Heart right ventricle (tissue), 16 donors: Measurements from ENCODE around the gene CDH8. TPM values are rescaled to one million over a fixed set of nuclear protein-coding genes. Genes with fewer than 3 reads are reported as not detected.

Source experiments
- ATAC-seq, 8 donors: fragments of 200-7000 bp; cut with Tn5 transposase; one replicate each; pipeline ENCODE4 v1.9.1; 2020; ENCODE audit warnings: mild to moderate bottlenecking in 8 of 8, moderate library complexity in 8 of 8, moderate number of reproducible peaks in 1 of 8
- DNase-seq, 2 donors: peaks; one replicate each; pipeline ENCODE4 v3.0.0-alpha.2; 2020
- H3K27ac ChIP-seq, 10 donors: fragments of 200-600 bp; sonication (generic) in 2 of 10; one replicate each; pipeline versions ENCODE4 v1.5.0 to v1.8.0; 2020 to 2022; ENCODE audit warnings: mild to moderate bottlenecking in 3 of 10
- H3K27me3 ChIP-seq, 7 donors: fragments of 200-600 bp; one replicate each; pipeline ENCODE4 v1.8.0; 2021 to 2022; ENCODE audit warnings: mild to moderate bottlenecking in 2 of 7
- H3K36me3 ChIP-seq, 9 donors: fragments of 200-600 bp; sonication (generic) in 1 of 9; one replicate each; pipeline versions ENCODE4 v1.5.0 to v1.8.0; 2020 to 2022; ENCODE audit warnings: mild to moderate bottlenecking in 2 of 9
- H3K4me1 ChIP-seq, 9 donors: fragments of 200-600 bp; sonication (generic) in 1 of 9; one replicate each; pipeline versions ENCODE4 v1.5.0 to v1.8.0; 2020 to 2022; ENCODE audit warnings: mild to moderate bottlenecking in 4 of 9
- H3K4me3 ChIP-seq, 10 donors: fragments of 200-600 bp; sonication (generic) in 2 of 10; one replicate each; pipeline versions ENCODE4 v1.5.0 to v1.8.0; 2020 to 2022; ENCODE audit warnings: mild to moderate bottlenecking in 7 of 10, moderate library complexity in 2 of 10
- H3K9me3 ChIP-seq, 11 donors: fragments of 200-600 bp in 10 of 11; sonication (generic) in 2 of 11; one replicate each; pipeline versions ENCODE4 v1.5.0 to v1.8.0; 2013 to 2022; ENCODE audit warnings: mild to moderate bottlenecking in 2 of 11, control low read depth in 1 of 11, moderate library complexity in 1 of 11
- CTCF ChIP-seq, 9 donors: fragments of 200-600 bp; sonication (generic) in 2 of 9; IDR thresholded peaks; one replicate each; pipeline versions ENCODE4 v1.5.0 to v1.8.0; 2021 to 2022; ENCODE audit warnings: antibody characterized with exemption in 9 of 9, mild to moderate bottlenecking in 5 of 9, moderate library complexity in 1 of 9
- WGBS, 2 donors: extraction: QIAGEN DNeasy Blood & Tissue Kit; methylation state at CpG; one replicate each; pipeline ENCODE4 v1.1.7; 2013; ENCODE audit warnings: inconsistent platforms in 1 of 2; 5-methylcytosine and 5-hydroxymethylcytosine counted together
- intact Hi-C, 10 donors: fragments of 100-400 bp; cut with DNase I; formaldehyde crosslinking; loops; one replicate each; pipeline versions ENCODE4 v1.11.1 to v1.14.2; 2022
- polyA plus RNA-seq, 2 donors: library from polyadenylated mRNA; stranded (reverse); fragments of 200-250 nt; gene quantifications; one replicate each; pipeline ENCODE4 v1.2.3, GENCODE V29; 2013
- total RNA-seq, 10 donors: library from RNA; stranded (reverse); fragmentation: NEBNext Ultra II Directional in 3 of 10; extraction: Animal tissue kit (Norgen Biotek cat#: 25700) in 3 of 10; gene quantifications; one replicate each; pipeline versions ENCODE4 v1.2.1 to v1.2.4, GENCODE V29; 2021 to 2023
- donor health status: Arrhythmogenic right ventricular cardiomyopathy.
- donor health status: ischemic (EF 13 %, LVEDD 7.1; RV severe dilation, severe dysfunction).
- donor health status: healthy with polysubstance abuse.
- donor health status: DM: no; HTN: yes; CAD: no.
- donor health status: DM: no; HTN: no; CAD: no.
- donor health status: ischemic (EF 25% LVEDD 6.9; RV normal size, moderate dysfunction).
- donor health status: ischemic (EF 25% LVEDD 5.7; RV mildly dilated, moderate dysfunction).
- donor health status: healthy.
- donor health status: DM: yes; HTN: yes; CAD: no.
- donor health status: Ischemic cardiomyopathy.
- donor health status: ischemic (EF 35%, LVEDD 5.7; RV mildly dilated, moderate dysfunction).
- donor health status: nonischemic (EF 11% LVEDD 7.7; RV severe dilation, severe dysfunction).
- donor health status: DM: yes; HTN: yes; CAD: no.
- donor health status: PGD.
- donor health status: ischemic (EF 29% LVEDD 5.4; RV normal size, mild dysfunction).
- donor health status: nonischemic (EF 23%, LVEDD 6.1; RV moderate dilation, normal function).

Gene CDH8
- total and polyA plus RNA-seq, 12 donors: 0.19 to 2.0 (median 0.53) TPM; not detected in 5

- no peak for ATAC-seq
- H3K36me3 ChIP-seq: no peaks in the 10 kb centered on the region
- WGBS, 2 donors: 55 to 57% methylated on average over 3 of the region's 3 CpGs
- no peaks in the 10 kb centered on the region for H3K4me1 ChIP-seq
- TF ChIP-seq CTCF (IDR thresholded peaks at IDR 0.05): no peak
- H3K27me3 ChIP-seq: no peaks in the 10 kb centered on the region
- intact Hi-C loops: loop anchor here in 1 of 10 donors (10.0 kb wide), 1 partner anchor 61 kb away; no protein-coding TSS in a partner anchor
- no peak overlapping the region for H3K4me3 ChIP-seq
- H3K9me3 ChIP-seq: peaks cover 0 to 4% (median 0%) of the 10 kb centered on the region in 11 donors
- no peak for DNase-seq
- H3K27ac ChIP-seq: no peak overlapping the region
Measured at GRCh38 chr16:61944004-61944403, 92.2 kb downstream of the CDH8 start.

- Histone ChIP-seq H3K4me3 (no peak overlapping the region), H3K27ac (no peak overlapping the region), H3K9me3 (no peaks in the 10 kb centered on the region), H3K4me1 (no peaks in the 10 kb centered on the region), H3K36me3 (no peaks in the 10 kb centered on the region), H3K27me3 (no peaks in the 10 kb centered on the region)
- intact Hi-C loops: loop anchor here in 1 of 10 donors (10.0 kb wide), 1 partner anchor 64 kb away; no protein-coding TSS in a partner anchor
- ATAC-seq (no peak), DNase-seq (no peak)
- TF ChIP-seq CTCF (IDR thresholded peaks at IDR 0.05): no peak
- 91 to 96% methylated on average over 10 of the region's 10 CpGs for WGBS, 2 donors
Measured at GRCh38 chr16:61940611-61941010, 95.6 kb downstream of the CDH8 start.

GRCh38 chr16:61937646-61938045, 98.6 kb downstream of the CDH8 start:
- TF ChIP-seq CTCF (IDR thresholded peaks at IDR 0.05): no peak
- DNase-seq: no peak
- Histone ChIP-seq H3K9me3 (no peaks in the 10 kb centered on the region), H3K4me1 (no peaks in the 10 kb centered on the region), H3K27ac (no peak overlapping the region), H3K27me3 (no peaks in the 10 kb centered on the region), H3K4me3 (no peak overlapping the region), H3K36me3 (no peaks in the 10 kb centered on the region)
- ATAC-seq: no peak
- intact Hi-C loops: no loop called here

GRCh38 chr16:61936522-61936921, 99.7 kb downstream of the CDH8 start:
- Histone ChIP-seq H3K4me1 (no peaks in the 10 kb centered on the region), H3K27ac (no peak overlapping the region), H3K36me3 (no peaks in the 10 kb centered on the region), H3K4me3 (no peak overlapping the region), H3K27me3 (no peaks in the 10 kb centered on the region), H3K9me3 (no peaks in the 10 kb centered on the region)
- DNase-seq (no peak), ATAC-seq (no peak)
- TF ChIP-seq CTCF (IDR thresholded peaks at IDR 0.05): peak in 3 of 9 donors; percentile 12 to 27 (median 27)
- intact Hi-C loops: no loop called here
- WGBS, 2 donors: 86% methylated on average over 2 of the region's 2 CpGs
